SK-N-MC (cell line): ENCODE data around the gene RIPK3.

Experiments
- DNase-seq: peaks from one replicate; pipeline ENCODE4 v3.0.0-alpha.2; 2011; ENCODE audit warnings: low read depth, low spot score
- H3K27ac ChIP-seq: fragments of 200-600 bp; sonication (generic); 2 replicates; pipeline ENCODE4 v1.5.1; 2016; ENCODE audit warnings: mixed run types
- H3K36me3 ChIP-seq: fragments of 200-600 bp; sonication (generic); 2 replicates; pipeline ENCODE4 v1.6.1; 2017; ENCODE audit warnings: antibody characterized with exemption, low read length, mixed read lengths; ENCODE audit not compliant: insufficient read depth
- H3K4me3 ChIP-seq: fragments of 200-600 bp; sonication (generic); 2 replicates; pipeline ENCODE4 v1.5.1; 2016
- H3K9ac ChIP-seq: fragments of 200-600 bp; sonication (generic); 2 replicates; pipeline ENCODE4 v1.8.0; 2017; ENCODE audit warnings: mixed run types, mixed read lengths; ENCODE audit not compliant: insufficient read length
- H3K9me3 ChIP-seq: fragments of 200-600 bp; sonication (generic); 2 replicates; pipeline ENCODE4 v1.6.1; 2017; ENCODE audit warnings: low read depth, mild to moderate bottlenecking, antibody characterized with exemption, low read length, moderate library complexity, mixed read lengths
- EZH2 ChIP-seq: fragments of 200-600 bp; sonication (generic); IDR thresholded peaks from one replicate; pipeline ENCODE4 v1.6.1; 2017; ENCODE audit warnings: antibody characterized with exemption
- FOXP2 ChIP-seq: optimal IDR thresholded peaks from 2 replicates; pipeline ENCODE3; 2011; ENCODE audit warnings: mild to moderate bottlenecking, moderate library complexity; ENCODE audit not compliant: insufficient read depth; ENCODE audit errors: extremely low read length, control extremely low read depth
- POLR2AphosphoS5 ChIP-seq: IDR thresholded peaks from 2 replicates; pipeline ENCODE4 v1.6.1; 2012; ENCODE audit warnings: mild to moderate bottlenecking, low read depth, low read length, borderline replicate concordance

RIPK3 gene

DNA sequence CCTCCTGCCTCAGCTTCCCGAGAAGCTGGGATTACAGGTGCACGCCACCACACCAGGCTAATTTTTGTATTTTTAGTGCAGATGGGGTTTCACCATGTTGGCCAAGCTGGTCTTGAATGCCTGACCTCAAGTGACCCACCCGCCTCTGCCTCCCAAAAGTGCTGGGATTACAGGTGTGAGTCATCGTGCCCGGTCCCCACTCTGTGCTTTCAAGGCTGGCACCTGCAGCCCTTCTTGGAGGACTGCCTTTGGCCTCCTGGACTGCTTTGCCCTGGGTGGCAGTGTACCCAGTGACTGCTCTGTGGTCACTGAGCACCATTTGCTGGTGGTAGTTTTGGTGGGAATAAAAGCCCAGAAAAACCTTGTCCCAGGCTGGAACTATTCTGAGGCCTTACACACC is 52.8 kb downstream of the RIPK3 start:
- H3K4me3 ChIP-seq, result no peak overlapping the region
- no peak for DNase-seq
- H3K36me3 ChIP-seq, result no peaks in the 10 kb centered on the region
- no peak overlapping the region for H3K27ac ChIP-seq
- no peaks in the 10 kb centered on the region for H3K9me3 ChIP-seq
- H3K9ac ChIP-seq, result no peak overlapping the region
- TF ChIP-seq FOXP2 (no peak), POLR2AphosphoS5 (no peak), EZH2 (no peak)
